HG03342 (cell line): ENCODE data around the gene CHRNA1.
A peak's percentile ranks its signal among the peaks of the same experiment; 100 is the strongest.

Experiments used
- ATAC-seq: cut with Tn5 transposase; IDR thresholded peaks from one replicate; pipeline ENCODE4 v1.9.1; 2021; ENCODE audit warnings: mild to moderate bottlenecking, moderate library complexity; ENCODE audit not compliant: unreplicated experiment

The CHRNA1 gene

GRCh38 chr2:174764280-174765255 is at the start of gene CHRNA1:
CHRNA1 (minus strand) TSS chr2:174764472; CDS start chr2:174764394, 78 bp downstream.
- ATAC-seq: peak; percentile 80

- ATAC-seq: no peak
Measured at GRCh38 chr2:174812037-174812436, 47.8 kb upstream of the CHRNA1 start.

- ATAC-seq: no peak
Measured at GRCh38 chr2:174807931-174808330, 43.7 kb upstream of the CHRNA1 start.

- no peak for ATAC-seq
Measured at GRCh38 chr2:174805803-174806202, 41.5 kb upstream of the CHRNA1 start.

GRCh38 chr2:174802459-174802858 is 38.2 kb upstream of the CHRNA1 start:
- ATAC-seq: no peak

- ATAC-seq: no peak
Measured at GRCh38 chr2:174800436-174801205, 36.3 kb upstream of the CHRNA1 start.

GRCh38 chr2:174798801-174799200 is 34.5 kb upstream of the CHRNA1 start:
- no peak for ATAC-seq

GRCh38 chr2:174797781-174798276 is 33.6 kb upstream of the CHRNA1 start:
- no peak for ATAC-seq

GRCh38 chr2:174796319-174796771 is 32.1 kb upstream of the CHRNA1 start:
- ATAC-seq: no peak

GRCh38 chr2:174794851-174795374 is 30.6 kb upstream of the CHRNA1 start:
- ATAC-seq: no peak

- ATAC-seq: no peak
Measured at GRCh38 chr2:174792309-174793025, 28.2 kb upstream of the CHRNA1 start.

- ATAC-seq: no peak
Measured at GRCh38 chr2:174791746-174792280, 27.5 kb upstream of the CHRNA1 start.

- ATAC-seq: no peak
Measured at GRCh38 chr2:174791020-174791419, 26.7 kb upstream of the CHRNA1 start.

GRCh38 chr2:174789001-174789400 is 24.7 kb upstream of the CHRNA1 start:
- no peak for ATAC-seq

GRCh38 chr2:174788291-174788929 is 24.1 kb upstream of the CHRNA1 start:
- no peak for ATAC-seq

- no peak for ATAC-seq
Measured at GRCh38 chr2:174787487-174788205, 23.4 kb upstream of the CHRNA1 start.

GRCh38 chr2:174786066-174786725 is 21.9 kb upstream of the CHRNA1 start:
- no peak for ATAC-seq

- no peak for ATAC-seq
Measured at GRCh38 chr2:174785481-174785880, 21.2 kb upstream of the CHRNA1 start.

- ATAC-seq: no peak
Measured at GRCh38 chr2:174784909-174785308, 20.6 kb upstream of the CHRNA1 start.
